ENCODE results near the gene ABCA3. TPM values are rescaled to one million over a fixed set of nuclear protein-coding genes. Genes with fewer than 3 reads are reported as not detected.
A peak's percentile ranks its signal among the peaks of the same experiment; 100 is the strongest.

The ABCA3 gene
- total and polyA plus RNA-seq, 2 experiments from 2014 or later: 3.0 to 4.1 TPM

GRCh38 chr16:2364638-2365210, 24.2 kb upstream of the ABCA3 start:
- ATAC-seq (no peak), DNase-seq (ENCODE audit: low spot score) (no peak)
- H4K20me1 ChIP-seq (replicated peaks; ENCODE audit: insufficient read depth): no peaks in the 10 kb centered on the region
- H3K27me3 Mint-ChIP-seq (ENCODE audit: insufficient read depth, low read depth, poor library complexity): no peaks in the 10 kb centered on the region
- no peaks in the 10 kb centered on the region for H3K36me3 ChIP-seq (ENCODE audit: insufficient read depth)
- no peaks in the 10 kb centered on the region for H3F3A ChIP-seq (replicated peaks; ENCODE audit: low read depth)
- no peaks in the 10 kb centered on the region for H3K27me3 ChIP-seq (ENCODE audit: insufficient read depth)
- TF ChIP-seq CREB1 (CRISPR knock-in tag; IDR thresholded peaks at IDR 0.05; ENCODE audit: low read depth) (no peak), STAT1 (IDR thresholded peaks at IDR 0.05; ENCODE audit: unreplicated experiment) (no peak), NANOG (IDR thresholded peaks at IDR 0.05; ENCODE audit: borderline replicate concordance) (no peak), JUNB (IDR thresholded peaks at IDR 0.05; ENCODE audit: unreplicated experiment) (no peak), ZNF114 (CRISPR knock-in tag; IDR thresholded peaks at IDR 0.05) (no peak), POLR2AphosphoS5 (IDR thresholded peaks at IDR 0.05; ENCODE audit: low read depth) (no peak), ZNF462 (CRISPR knock-in tag; IDR thresholded peaks at IDR 0.05) (no peak), EZH2phosphoT487 (IDR thresholded peaks at IDR 0.05; ENCODE audit: unreplicated experiment) (no peak), ETS1 (IDR thresholded peaks at IDR 0.05) (no peak), CTCF (conservative IDR thresholded peaks at IDR 0.05; ENCODE audit: low read depth in 2 of 2) (no peak)
- no peak overlapping the region for H3K4me3 Mint-ChIP-seq
- H3K4me3 ChIP-seq: no peak overlapping the region
- H2AFZ ChIP-seq: 0 out of 2 replicates have a peak overlapping the region, but pooled peaks have one; percentile 21
- no peaks in the 10 kb centered on the region for H3K9me3 Mint-ChIP-seq
- H3K27ac Mint-ChIP-seq: no peak overlapping the region
- no peaks in the 10 kb centered on the region for H3K4me1 Mint-ChIP-seq
- no peaks in the 10 kb centered on the region for H3K9me2 ChIP-seq (ENCODE audit: insufficient read depth)
- H3K36me3 Mint-ChIP-seq (ENCODE audit: low read depth): no peaks in the 10 kb centered on the region
- no peaks in the 10 kb centered on the region for H3K4me1 ChIP-seq (ENCODE audit: insufficient read depth)
- no peaks in the 10 kb centered on the region for H3K79me2 ChIP-seq (replicated peaks; ENCODE audit: insufficient read depth)
- no peak overlapping the region for H3K4me2 ChIP-seq
- H3K27ac ChIP-seq (ENCODE audit: low read depth): no peak overlapping the region
